ENCODE results near the gene PCMT1.
A peak's percentile ranks its signal among the peaks of the same experiment; 100 is the strongest.
"Not testable (repeated sequence)": the region's sequence is repeated elsewhere in the genome, so short reads cannot be mapped to it uniquely, and the experiment has no call there.

PCMT1 gene

DNA sequence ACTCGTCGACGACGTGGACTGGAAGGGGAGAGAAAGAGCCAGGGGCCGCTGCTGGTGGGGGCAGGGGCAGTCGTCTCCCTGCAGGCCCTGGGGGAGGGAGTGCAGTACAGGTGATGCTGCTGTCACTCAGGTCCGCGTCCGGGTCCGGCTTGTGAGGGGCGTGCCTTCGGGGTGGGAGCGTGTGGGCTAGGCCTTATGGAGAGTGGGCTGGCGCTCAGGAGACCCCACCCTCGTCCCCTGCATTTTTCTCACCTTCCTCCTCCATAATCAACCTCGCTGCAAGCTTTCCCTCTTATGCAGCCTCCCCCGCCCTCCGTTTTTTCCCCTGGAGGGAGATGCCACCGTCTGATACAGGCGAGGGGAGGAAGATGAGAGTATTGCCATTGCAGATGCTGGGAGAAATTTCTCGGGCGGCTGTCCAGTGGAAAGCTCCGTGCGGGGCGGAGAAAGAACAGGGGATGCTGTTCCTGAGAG, 632 bp downstream of the PCMT1 start:
- DNase-seq (ENCODE audit: low spot score) = peak; percentile 63

- no peak for DNase-seq (ENCODE audit: low spot score)
Measured at GRCh38 chr6:149751239-149751638, 1.7 kb downstream of the PCMT1 start.

GRCh38 chr6:149751920-149752319, 2.4 kb downstream of the PCMT1 start:
- not testable (repeated sequence) for DNase-seq (ENCODE audit: low spot score)

DNA sequence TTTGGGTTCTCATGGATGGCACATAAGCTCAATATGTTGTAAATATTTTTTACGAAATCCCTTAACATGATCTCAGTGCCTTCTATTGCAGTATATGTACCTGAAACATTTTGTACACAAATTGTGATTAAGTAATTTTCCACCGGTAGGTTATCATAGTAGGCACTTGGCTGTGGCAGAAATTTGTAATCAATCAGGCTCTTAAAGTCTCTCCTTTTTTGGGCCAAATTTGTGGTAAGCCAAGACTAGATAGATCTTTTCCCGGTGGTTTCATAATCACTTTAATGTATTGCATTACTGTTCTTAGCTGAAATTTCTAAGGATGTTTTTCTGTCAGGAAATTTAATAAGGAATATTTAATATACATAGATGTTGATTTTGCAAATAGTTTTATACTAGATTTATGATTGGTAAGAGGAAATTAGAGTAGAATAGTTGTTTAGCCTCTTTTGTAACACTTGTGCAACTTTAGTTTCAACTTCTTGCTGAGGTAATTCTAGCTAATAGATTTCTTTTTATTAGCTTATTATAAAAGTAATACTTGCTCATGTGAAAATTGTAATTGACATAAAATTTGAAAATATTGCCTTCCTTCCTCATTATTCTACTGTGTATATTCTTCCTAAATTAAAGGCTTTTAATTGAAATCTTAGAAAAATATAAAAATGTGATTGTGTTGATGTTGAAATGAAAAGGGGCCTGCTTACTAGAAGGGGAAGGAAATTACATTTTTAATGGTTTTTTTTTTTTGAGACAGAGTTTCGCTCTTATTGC, 3.2 kb downstream of the PCMT1 start:
- no peak for DNase-seq (ENCODE audit: low spot score)

DNA sequence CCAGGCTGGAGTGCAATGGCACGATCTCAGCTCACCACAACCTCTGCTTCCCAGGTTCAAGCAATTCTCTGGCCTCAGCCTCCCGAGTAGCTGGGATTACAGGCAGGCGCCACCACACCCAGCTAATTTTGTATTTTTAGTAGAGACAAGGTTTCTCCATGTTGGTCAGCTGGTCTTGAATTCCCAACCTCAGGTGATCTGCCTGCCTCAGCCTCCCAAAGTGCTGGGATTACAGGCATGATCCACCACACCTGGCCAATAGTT, 3.8 kb downstream of the PCMT1 start:
- DNase-seq (ENCODE audit: low spot score) = not testable (repeated sequence)

DNA sequence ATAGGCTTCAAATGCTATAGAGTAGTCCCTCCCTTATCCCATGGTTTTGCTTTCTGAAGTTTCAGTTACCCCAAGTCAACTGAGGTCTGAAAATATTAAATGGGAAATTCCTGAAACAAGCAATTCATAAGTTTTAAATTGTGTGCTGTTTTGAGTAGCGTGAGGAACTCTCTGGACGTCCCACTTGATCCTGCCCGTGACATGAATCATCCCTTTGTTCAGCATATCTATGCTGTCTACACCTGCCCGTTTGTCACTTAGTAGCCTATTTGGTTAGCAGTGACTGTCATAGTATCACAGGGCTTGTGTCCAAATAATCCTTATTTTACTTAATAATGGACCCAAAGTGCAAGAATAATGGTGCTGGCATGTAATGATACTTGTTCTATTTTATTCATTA, 5.0 kb downstream of the PCMT1 start:
- DNase-seq (ENCODE audit: low spot score) = no peak

- no peak for DNase-seq (ENCODE audit: low spot score)
Measured at GRCh38 chr6:149755300-149756260, 6.0 kb downstream of the PCMT1 start.

- no peak for DNase-seq (ENCODE audit: low spot score)
Measured at GRCh38 chr6:149756261-149756636, 6.7 kb downstream of the PCMT1 start.

GRCh38 chr6:149761438-149761837, 11.9 kb downstream of the PCMT1 start:
- no peak for DNase-seq (ENCODE audit: low spot score)

GRCh38 chr6:149763866-149764265, 14.3 kb downstream of the PCMT1 start:
- DNase-seq (ENCODE audit: low spot score) = no peak

- no peak for DNase-seq (ENCODE audit: low spot score)
Measured at GRCh38 chr6:149766156-149766769, 16.7 kb downstream of the PCMT1 start.

GRCh38 chr6:149769676-149770075, 20.1 kb downstream of the PCMT1 start:
- DNase-seq (ENCODE audit: low spot score) = no peak

DNA sequence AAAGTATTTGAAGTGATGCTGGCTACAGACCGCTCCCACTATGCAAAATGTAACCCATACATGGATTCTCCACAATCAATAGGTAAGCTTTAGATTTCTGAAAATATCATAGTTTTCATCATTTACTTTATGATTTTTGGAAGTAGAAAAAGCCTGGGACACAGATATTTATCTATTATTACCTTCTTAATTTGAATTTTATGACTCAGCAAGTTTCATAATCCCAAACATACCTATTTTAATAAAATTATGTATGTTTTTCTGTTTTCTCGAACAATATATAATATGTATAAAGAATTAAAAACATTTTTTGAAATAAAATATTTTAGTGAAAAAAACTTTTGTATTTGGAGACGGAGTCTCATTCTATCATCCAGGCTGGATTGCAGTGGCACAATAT, 21.6 kb downstream of the PCMT1 start:
- DNase-seq (ENCODE audit: low spot score) = no peak

- no peak for DNase-seq (ENCODE audit: low spot score)
Measured at GRCh38 chr6:149771925-149772324, 22.4 kb downstream of the PCMT1 start.

GRCh38 chr6:149777624-149778023, 28.1 kb downstream of the PCMT1 start:
- no peak for DNase-seq (ENCODE audit: low spot score)

- no peak for DNase-seq (ENCODE audit: low spot score)
Measured at GRCh38 chr6:149779644-149779963, 30.1 kb downstream of the PCMT1 start.

- DNase-seq (ENCODE audit: low spot score) = no peak
Measured at GRCh38 chr6:149781715-149782114, 32.2 kb downstream of the PCMT1 start.

DNA sequence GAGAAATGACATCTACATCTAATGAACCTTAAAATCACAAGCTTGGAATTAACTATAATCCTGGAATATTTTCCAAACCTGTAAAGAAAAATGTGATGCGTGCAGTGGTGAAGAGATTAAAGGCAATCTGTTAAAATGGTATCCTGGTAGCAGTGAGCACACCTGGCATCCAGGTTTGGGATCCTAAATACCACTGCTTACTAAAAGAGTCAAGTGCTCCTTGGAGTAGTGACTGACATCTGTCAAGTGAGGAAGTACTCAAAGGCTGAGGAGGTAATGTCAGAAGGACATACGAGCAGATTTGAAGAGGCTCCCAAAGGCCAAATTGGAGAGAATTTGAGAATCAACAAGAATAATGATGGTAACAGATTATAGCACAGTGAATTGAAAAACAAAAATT, 32.8 kb downstream of the PCMT1 start:
- DNase-seq (ENCODE audit: low spot score) = no peak

- DNase-seq (ENCODE audit: low spot score) = no peak
Measured at GRCh38 chr6:149783551-149783950, 34.0 kb downstream of the PCMT1 start.

DNA sequence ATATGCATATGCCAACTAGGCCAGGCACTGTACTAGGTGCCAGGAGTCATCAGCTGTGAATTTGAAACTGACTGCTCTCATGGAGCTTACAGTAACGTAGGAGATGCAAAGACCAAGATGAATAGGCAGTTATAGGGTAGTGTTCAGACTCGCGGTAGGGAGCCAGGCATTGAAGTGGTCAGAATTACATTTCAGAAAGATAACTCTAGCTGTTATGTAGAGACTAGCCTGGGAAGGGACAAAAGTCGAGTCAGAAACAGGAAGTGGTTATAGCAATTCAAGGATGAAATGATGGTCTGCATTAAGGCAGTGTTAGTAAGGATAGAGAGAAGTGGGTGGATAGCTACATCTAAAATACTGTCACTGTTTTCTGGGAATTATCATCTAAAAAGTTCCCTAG, 56.6 kb downstream of the PCMT1 start:
- no peak for DNase-seq (ENCODE audit: low spot score)

GRCh38 chr6:149809798-149810197, 60.3 kb downstream of the PCMT1 start:
- no peak for DNase-seq (ENCODE audit: low spot score)

GRCh38 chr6:149813351-149813750, 63.8 kb downstream of the PCMT1 start:
- DNase-seq (ENCODE audit: low spot score) = no peak

DNA sequence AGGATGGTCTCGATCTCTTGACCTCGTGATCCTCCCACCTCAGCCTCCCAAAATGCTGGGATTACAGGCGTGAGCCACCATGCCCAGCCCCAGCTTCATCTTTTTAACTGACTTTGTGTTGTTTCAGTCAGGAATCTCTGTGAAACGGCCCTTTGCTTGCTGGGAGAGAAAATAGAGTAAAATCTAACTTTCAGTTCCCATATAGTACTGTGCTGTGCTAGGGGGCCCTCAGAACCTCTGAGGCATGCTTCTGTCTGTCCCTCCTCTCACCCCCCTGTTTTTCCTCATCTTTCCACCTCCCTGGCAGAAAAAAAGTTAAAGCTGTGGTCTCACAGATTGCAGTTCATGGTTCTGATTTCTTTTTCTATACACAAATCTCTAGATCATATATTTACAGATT, 66.2 kb downstream of the PCMT1 start:
- no peak for DNase-seq (ENCODE audit: low spot score)

Measured in AG08396 (cell line).